Sigmoid colon (tissue), 7 donors: ENCODE measurements around the gene ZNF362. TPM values are rescaled to one million over a fixed set of nuclear protein-coding genes. Genes with fewer than 3 reads are reported as not detected.

Experiments used
- DNase-seq: peaks from one replicate; pipeline ENCODE4 v3.0.0-alpha.2; 2019
- H3K27ac ChIP-seq, 4 donors: fragments of 200-600 bp; sonication (generic); one replicate each; pipeline ENCODE4 v1.5.1; 2016 to 2019; ENCODE audit warnings: mild to moderate bottlenecking in 1 of 4
- H3K27me3 ChIP-seq, 3 donors: fragments of 200-600 bp; sonication (generic); one replicate each; pipeline ENCODE4 v1.5.1; 2019; ENCODE audit warnings: mild to moderate bottlenecking in 1 of 3
- H3K36me3 ChIP-seq, 4 donors: fragments of 200-600 bp; sonication (generic); one replicate each; pipeline ENCODE4 v1.5.1; 2016 to 2019
- H3K4me1 ChIP-seq, 4 donors: fragments of 200-600 bp; sonication (generic); one replicate each; pipeline ENCODE4 v1.5.1; 2017 to 2019
- H3K4me3 ChIP-seq, 4 donors: fragments of 200-600 bp; sonication (generic); one replicate each; pipeline ENCODE4 v1.5.1; 2017 to 2019; ENCODE audit warnings: mild to moderate bottlenecking in 2 of 4, moderate library complexity in 1 of 4
- H3K9me3 ChIP-seq, 4 donors: fragments of 200-600 bp in 3 of 4; sonication (generic) in 3 of 4; one replicate each; pipeline versions ENCODE4 v1.5.1 to v1.6.1; 2013 to 2019
- CTCF ChIP-seq, 4 experiments: fragments of 450-650 bp in 3 of 4; fragments of 200-600 bp in 1 of 4; IDR thresholded peaks; one replicate each; pipeline ENCODE4 v1.5.1; 2016 to 2019; ENCODE audit warnings: antibody characterized with exemption in 4 of 4, mild to moderate bottlenecking in 3 of 4, moderate library complexity in 2 of 4
- EP300 ChIP-seq, 4 donors: sonication (generic); formaldehyde crosslinking; IDR thresholded peaks; one replicate each; pipeline ENCODE4 v1.6.1; 2017; ENCODE audit warnings: antibody characterized with exemption in 4 of 4
- POLR2A ChIP-seq, 2 donors: fragments of 450-650 bp; IDR thresholded peaks; one replicate each; pipeline ENCODE4 v1.6.1; 2016; ENCODE audit warnings: antibody characterized with exemption in 2 of 2, mild to moderate bottlenecking in 2 of 2, moderate library complexity in 2 of 2
- POLR2AphosphoS5 ChIP-seq, 4 donors: sonication (generic); formaldehyde crosslinking; IDR thresholded peaks; one replicate each; pipeline ENCODE4 v1.6.1; 2017; ENCODE audit warnings: antibody characterized with exemption in 4 of 4
- WGBS, 2 donors: extraction: QIAGEN DNeasy Blood & Tissue Kit; methylation state at CpG; one replicate each; pipeline ENCODE4 v1.1.7; 2013; 5-methylcytosine and 5-hydroxymethylcytosine counted together
- intact Hi-C: fragments of 100-400 bp; cut with DNase I; formaldehyde crosslinking; loops from one replicate; pipeline ENCODE4 v1.15.1; 2023
- polyA plus RNA-seq, 3 donors: library from polyadenylated mRNA; stranded (reverse); fragments of 200-250 nt; gene quantifications; one replicate each; pipeline ENCODE4 v1.2.3, GENCODE V29; 2013
- total RNA-seq, 4 donors: library from RNA; depleted of rRNA; stranded (reverse); fragments of >200 nt; gene quantifications; one replicate each; pipeline ENCODE4 v1.1.0, GENCODE V29; 2016
- donor health status: healthy with polysubstance abuse.
- donor health status: Bipolar disorder and iron deficiency.
- donor health status: healthy.

The ZNF362 gene
- total and polyA plus RNA-seq, 7 donors = 3.5 to 18.8 (median 11.2) TPM

GRCh38 chr1:33271666-33272505, 15.6 kb downstream of the ZNF362 start:
- H3K36me3 ChIP-seq = peaks cover 0 to 19% (median 13%) of the 10 kb centered on the region in 4 donors
- H3K9me3 ChIP-seq = no peaks in the 10 kb centered on the region
- H3K4me1 ChIP-seq = peaks cover 0 to 32% (median 20%) of the 10 kb centered on the region in 4 donors
- H3K27me3 ChIP-seq = no peaks in the 10 kb centered on the region
- DNase-seq = no peak
- no peak overlapping the region for H3K27ac ChIP-seq
- TF ChIP-seq POLR2AphosphoS5 (IDR thresholded peaks at IDR 0.05) (no peak), EP300 (IDR thresholded peaks at IDR 0.05) (no peak), POLR2A (IDR thresholded peaks at IDR 0.05) (no peak), CTCF (IDR thresholded peaks at IDR 0.05) (no peak)
- intact Hi-C loops = no loop called here
- WGBS, 2 donors = 90 to 91% methylated on average over 13 of the region's 13 CpGs
- H3K4me3 ChIP-seq = no peak overlapping the region

- Histone ChIP-seq H3K4me1 (peaks cover 0 to 31% (median 20%) of the 10 kb centered on the region in 4 donors), H3K27ac (no peak overlapping the region), H3K9me3 (no peaks in the 10 kb centered on the region), H3K36me3 (peaks cover 0 to 25% (median 19%) of the 10 kb centered on the region in 4 donors), H3K27me3 (no peaks in the 10 kb centered on the region), H3K4me3 (no peak overlapping the region)
- TF ChIP-seq CTCF (IDR thresholded peaks at IDR 0.05) = no peak
- TF ChIP-seq POLR2AphosphoS5 (IDR thresholded peaks at IDR 0.05) = no peak
- no peak for TF ChIP-seq EP300 (IDR thresholded peaks at IDR 0.05)
- TF ChIP-seq POLR2A (IDR thresholded peaks at IDR 0.05) = no peak
- 77 to 84% methylated on average over 3 of the region's 3 CpGs for WGBS, 2 donors
- DNase-seq = no peak
- intact Hi-C loops = no loop called here
Measured at GRCh38 chr1:33272509-33272908, 16.2 kb downstream of the ZNF362 start.

- WGBS, 2 donors = 82 to 86% methylated on average over 1 of the region's 1 CpG
- Histone ChIP-seq H3K4me1 (peaks cover 0 to 29% (median 20%) of the 10 kb centered on the region in 4 donors), H3K36me3 (peaks cover 0 to 30% (median 20%) of the 10 kb centered on the region in 4 donors), H3K9me3 (no peaks in the 10 kb centered on the region), H3K27me3 (no peaks in the 10 kb centered on the region), H3K27ac (no peak overlapping the region), H3K4me3 (no peak overlapping the region)
- no peak for TF ChIP-seq POLR2A (IDR thresholded peaks at IDR 0.05)
- TF ChIP-seq EP300 (IDR thresholded peaks at IDR 0.05) = no peak
- TF ChIP-seq CTCF (IDR thresholded peaks at IDR 0.05) = no peak
- no peak for TF ChIP-seq POLR2AphosphoS5 (IDR thresholded peaks at IDR 0.05)
- DNase-seq = no peak
- intact Hi-C loops = no loop called here
Measured at GRCh38 chr1:33272930-33273329, 16.6 kb downstream of the ZNF362 start.

- intact Hi-C loops = no loop called here
- Histone ChIP-seq H3K27ac (no peak overlapping the region), H3K27me3 (no peaks in the 10 kb centered on the region), H3K9me3 (no peaks in the 10 kb centered on the region), H3K36me3 (peaks cover 0 to 34% (median 20%) of the 10 kb centered on the region in 4 donors), H3K4me3 (no peak overlapping the region), H3K4me1 (peaks cover 0 to 26% (median 19%) of the 10 kb centered on the region in 4 donors)
- no peak for DNase-seq
- WGBS, 2 donors = 83 to 90% methylated on average over 3 of the region's 3 CpGs
- no peak for TF ChIP-seq POLR2AphosphoS5 (IDR thresholded peaks at IDR 0.05)
- no peak for TF ChIP-seq CTCF (IDR thresholded peaks at IDR 0.05)
- no peak for TF ChIP-seq EP300 (IDR thresholded peaks at IDR 0.05)
- no peak for TF ChIP-seq POLR2A (IDR thresholded peaks at IDR 0.05)
Measured at GRCh38 chr1:33273406-33273805, 17.1 kb downstream of the ZNF362 start.
